WTC11 (cell line): ENCODE data around the gene GOSR2. TPM values are rescaled to one million over a fixed set of nuclear protein-coding genes. Genes with fewer than 3 reads are reported as not detected.

Experiments
- ATAC-seq: fragments of 200-7000 bp; cut with Tn5 transposase; 2 replicates; pipeline ENCODE4 v1.10.0; 2021; ENCODE audit warnings: mild to moderate bottlenecking, moderate library complexity
- CTCF ChIA-PET: fragments of 300-600 bp; sonication (Branson Sonifier 250); formaldehyde crosslinking; loops from one replicate; lab custom pipeline; 2021; ENCODE audit warnings: antibody characterized with exemption; lab: Charles Lee
- POLR2A ChIA-PET: fragments of 350-600 bp; sonication (Branson Sonifier 250); formaldehyde crosslinking; loops from one replicate; lab custom pipeline; 2021; ENCODE audit warnings: antibody characterized with exemption; lab: Charles Lee
- DNase-seq: peaks from one replicate; pipeline ENCODE4 v3.0.0; 2021; ENCODE audit warnings: low spot score
- H3K27ac Mint-ChIP-seq: 2 replicates; pipeline ENCODE4 v1.8.0; 2021; ENCODE audit warnings: mixed read lengths
- H3K27me3 Mint-ChIP-seq: 2 replicates; pipeline ENCODE4 v1.8.0; 2021; ENCODE audit warnings: low read depth, mild to moderate bottlenecking, moderate library complexity, mixed read lengths
- H3K36me3 Mint-ChIP-seq: 2 replicates; pipeline ENCODE4 v1.8.0; 2021; ENCODE audit warnings: mixed read lengths
- H3K4me1 Mint-ChIP-seq: 2 replicates; pipeline ENCODE4 v1.8.0; 2022; ENCODE audit warnings: mixed read lengths
- H3K4me3 Mint-ChIP-seq: 2 replicates; pipeline ENCODE4 v1.8.0; 2021; ENCODE audit warnings: mild to moderate bottlenecking, moderate library complexity, mixed read lengths
- H3K9me3 Mint-ChIP-seq: 2 replicates; pipeline ENCODE4 v1.8.0; 2021; ENCODE audit warnings: mixed read lengths
- ARID4B ChIP-seq: sonication (generic); formaldehyde crosslinking; IDR thresholded peaks from 2 replicates; pipeline ENCODE4 v1.8.0; 2023; ENCODE audit warnings: missing genetic modification reagents, mild to moderate bottlenecking, borderline replicate concordance
- CREM ChIP-seq: sonication (generic); formaldehyde crosslinking; IDR thresholded peaks from 2 replicates; pipeline ENCODE4 v1.8.1; 2022; ENCODE audit warnings: mild to moderate bottlenecking, missing genetic modification reagents, moderate library complexity
- FOXK1 ChIP-seq: sonication (generic); formaldehyde crosslinking; IDR thresholded peaks from 2 replicates; pipeline ENCODE4 v1.8.0; 2022; ENCODE audit warnings: mild to moderate bottlenecking, moderate library complexity, missing genetic modification reagents
- FOXP4 ChIP-seq: sonication (generic); formaldehyde crosslinking; IDR thresholded peaks from 2 replicates; pipeline ENCODE4 v1.8.0; 2022; ENCODE audit warnings: mild to moderate bottlenecking, missing genetic modification reagents
- MAX ChIP-seq: sonication (generic); formaldehyde crosslinking; IDR thresholded peaks from 2 replicates; pipeline ENCODE4 v1.8.0; 2022; ENCODE audit warnings: mild to moderate bottlenecking, missing genetic modification reagents
- SP1 ChIP-seq: sonication (generic); formaldehyde crosslinking; conservative IDR thresholded peaks from 2 replicates; pipeline ENCODE4 v1.8.1; 2022; ENCODE audit warnings: missing genetic modification reagents
- TP53 ChIP-seq: sonication (generic); formaldehyde crosslinking; IDR thresholded peaks from 2 replicates; pipeline ENCODE4 v1.8.1; 2023; ENCODE audit warnings: mild to moderate bottlenecking, missing genetic modification reagents
- ZBTB21 ChIP-seq: sonication (generic); formaldehyde crosslinking; IDR thresholded peaks from 2 replicates; pipeline ENCODE4 v1.8.1; 2023; ENCODE audit warnings: mild to moderate bottlenecking, missing genetic modification reagents, borderline replicate concordance
- ZNF121 ChIP-seq: sonication (generic); formaldehyde crosslinking; IDR thresholded peaks from 2 replicates; pipeline ENCODE4 v1.8.0; 2023; ENCODE audit warnings: missing genetic modification reagents
- ZNF219 ChIP-seq: sonication (generic); formaldehyde crosslinking; IDR thresholded peaks from 2 replicates; pipeline ENCODE4 v1.8.0; 2023; ENCODE audit warnings: missing genetic modification reagents, mild to moderate bottlenecking, borderline replicate concordance
- ZNF232 ChIP-seq: sonication (generic); formaldehyde crosslinking; IDR thresholded peaks from 2 replicates; pipeline ENCODE4 v1.8.0; 2022; ENCODE audit warnings: mild to moderate bottlenecking, missing genetic modification reagents
- ZNF423 ChIP-seq: fragments of 250-450 bp; sonication (Bioruptor Pico); IDR thresholded peaks from 2 replicates; pipeline ENCODE4 v2.1.2; 2022; ENCODE audit warnings: mild to moderate bottlenecking, moderate library complexity
- total RNA-seq: library from RNA; stranded (reverse); gene quantifications from 3 replicates; pipeline ENCODE4 v1.2.3, GENCODE V29; 2021
- TF ChIP-seq, protein P1 (sequence below): sonication (generic); formaldehyde crosslinking; IDR thresholded peaks from 2 replicates; pipeline ENCODE4 v1.8.1; 2022; ENCODE audit warnings: mild to moderate bottlenecking, moderate library complexity, missing genetic modification reagents
- TF ChIP-seq, protein P2 (sequence below): fragments of 250-450 bp; sonication (Bioruptor Pico); IDR thresholded peaks from 2 replicates; pipeline ENCODE4 v2.1.2; 2022; ENCODE audit warnings: mild to moderate bottlenecking, moderate library complexity
- TF ChIP-seq, protein P3 (sequence below): sonication (generic); formaldehyde crosslinking; IDR thresholded peaks from 2 replicates; pipeline ENCODE4 v1.8.1; 2023; ENCODE audit warnings: mild to moderate bottlenecking, moderate library complexity, missing genetic modification reagents

The GOSR2 gene
- total RNA-seq, 1 experiment from 2014 or later = 45.8 TPM

DNA sequence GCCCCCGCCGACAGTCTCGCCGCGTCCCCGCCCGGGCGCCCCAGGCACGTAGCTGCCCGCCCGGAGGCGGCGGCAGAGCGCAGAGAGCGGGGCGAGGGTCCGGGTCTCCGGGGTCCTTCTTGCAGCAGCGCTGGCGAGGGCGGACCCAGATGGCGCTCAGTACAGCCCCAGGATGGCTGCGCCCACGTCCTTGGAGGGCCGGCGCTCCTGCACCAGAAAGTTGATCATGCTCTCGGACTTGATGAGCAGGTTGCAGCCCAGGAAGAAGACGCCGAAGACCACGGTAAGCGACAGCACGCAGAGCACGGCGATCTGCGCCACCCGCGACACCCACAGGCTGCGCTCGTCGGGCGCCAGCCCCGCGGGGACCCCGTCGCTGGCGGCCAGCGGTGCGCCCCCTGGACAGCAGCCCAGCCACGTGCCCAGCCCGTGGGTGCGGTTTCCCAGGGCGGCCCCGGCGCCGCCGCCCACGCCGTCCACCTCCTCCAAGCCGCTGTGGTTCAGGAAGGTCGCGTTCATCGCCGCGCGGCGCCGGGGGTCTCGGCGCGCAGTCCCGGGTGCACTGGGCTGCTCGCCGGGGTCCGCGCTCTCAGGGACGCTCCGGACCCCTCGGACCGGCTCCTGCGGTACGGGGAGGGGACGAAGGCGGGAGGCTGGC is 55.7 kb downstream of the GOSR2 start (continued):
- TF ChIP-seq ARID4B (CRISPR knock-in tag) (no peak), TP53 (CRISPR knock-in tag) (no peak), ZBTB21 (CRISPR knock-in tag) (no peak), ZNF232 (CRISPR knock-in tag) (no peak), ZNF219 (CRISPR knock-in tag) (no peak), SP1 (CRISPR knock-in tag) (0 out of 2 replicates have a peak, but pooled peaks have one; percentile 33), MAX (CRISPR knock-in tag) (no peak; the same call in 1 of the 2 replicates)

DNA sequence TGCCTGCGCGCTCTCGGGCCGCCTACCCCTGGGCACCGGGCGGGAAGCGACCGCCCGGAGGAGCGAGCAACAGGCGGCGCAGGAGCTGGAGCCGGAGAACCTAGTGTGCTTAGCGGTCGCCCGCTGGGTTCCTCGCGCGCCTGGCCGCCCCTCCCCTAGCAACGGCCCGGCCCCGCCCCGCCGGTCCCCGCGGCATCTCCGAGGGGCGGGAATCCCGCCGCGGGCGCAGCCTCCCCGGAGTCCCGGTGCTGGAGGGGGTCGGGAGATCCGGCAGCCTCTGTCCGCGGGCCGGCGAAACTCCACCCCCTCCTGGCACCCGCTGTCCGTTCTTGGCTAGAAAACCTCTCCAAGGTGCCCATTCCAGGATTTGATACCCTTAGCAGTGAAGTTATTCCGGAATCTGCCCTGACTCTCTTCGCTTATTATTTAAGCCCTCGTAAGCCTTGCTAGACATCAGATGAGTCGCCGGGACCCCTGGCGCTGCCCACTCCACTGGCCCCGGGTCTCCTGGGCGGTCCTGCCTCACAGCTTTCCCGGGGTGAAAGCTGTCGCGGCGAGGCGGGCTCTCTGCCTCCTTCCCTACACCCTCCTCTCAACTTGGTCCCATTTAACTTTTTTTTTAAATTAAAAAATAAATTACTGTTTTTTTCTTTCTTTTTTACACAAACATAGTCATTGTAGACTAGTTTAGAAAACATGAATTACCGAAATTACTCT is 56.3 kb downstream of the GOSR2 start, which contains the start of gene RPRML:
Gene RPRML (minus strand): TSS at position 107 of the 717 bp plus-strand sequence. CDS start 246 bp downstream, outside the sequence.
- POLR2A ChIA-PET = no interaction called here
- Mint-ChIP-seq H3K9me3 (peaks cover 5% of the 10 kb centered on the region), H3K36me3 (peaks cover 5% of the 10 kb centered on the region), H3K27ac (no peak within 1 kb of the TSS), H3K4me1 (peaks cover 44% of the 10 kb centered on the region), H3K4me3 (peak within 1 kb of the TSS; percentile 92), H3K27me3 (peaks cover 31% of the 10 kb centered on the region)
- peak; percentile 59 for DNase-seq
- peak; percentile 2; the same call in 1 of the 2 replicates for ATAC-seq
- CTCF ChIA-PET = interaction anchor here (3.1 to 7.1 kb wide), 2 partner anchors 21 to 35 kb away, joined by 12 to 118 read pairs; no protein-coding TSS in a partner anchor
- TF ChIP-seq, protein P1, sequence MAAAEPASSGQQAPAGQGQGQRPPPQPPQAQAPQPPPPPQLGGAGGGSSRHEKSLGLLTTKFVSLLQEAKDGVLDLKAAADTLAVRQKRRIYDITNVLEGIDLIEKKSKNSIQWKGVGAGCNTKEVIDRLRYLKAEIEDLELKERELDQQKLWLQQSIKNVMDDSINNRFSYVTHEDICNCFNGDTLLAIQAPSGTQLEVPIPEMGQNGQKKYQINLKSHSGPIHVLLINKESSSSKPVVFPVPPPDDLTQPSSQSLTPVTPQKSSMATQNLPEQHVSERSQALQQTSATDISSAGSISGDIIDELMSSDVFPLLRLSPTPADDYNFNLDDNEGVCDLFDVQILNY = 0 out of 2 replicates have a peak, but pooled peaks have one; percentile 36
- 0 out of 2 replicates have a peak, but pooled peaks have one; percentile 19 for TF ChIP-seq CREM (CRISPR knock-in tag)
- TF ChIP-seq, protein P2, sequence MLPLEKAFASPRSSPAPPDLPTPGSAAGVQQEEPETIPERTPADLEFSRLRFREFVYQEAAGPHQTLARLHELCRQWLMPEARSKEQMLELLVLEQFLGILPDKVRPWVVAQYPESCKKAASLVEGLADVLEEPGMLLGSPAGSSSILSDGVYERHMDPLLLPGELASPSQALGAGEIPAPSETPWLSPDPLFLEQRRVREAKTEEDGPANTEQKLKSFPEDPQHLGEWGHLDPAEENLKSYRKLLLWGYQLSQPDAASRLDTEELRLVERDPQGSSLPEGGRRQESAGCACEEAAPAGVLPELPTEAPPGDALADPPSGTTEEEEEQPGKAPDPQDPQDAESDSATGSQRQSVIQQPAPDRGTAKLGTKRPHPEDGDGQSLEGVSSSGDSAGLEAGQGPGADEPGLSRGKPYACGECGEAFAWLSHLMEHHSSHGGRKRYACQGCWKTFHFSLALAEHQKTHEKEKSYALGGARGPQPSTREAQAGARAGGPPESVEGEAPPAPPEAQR (CRISPR knock-in tag) = no peak
- peak; percentile 70 for TF ChIP-seq ZNF423 (CRISPR knock-in tag)
- TF ChIP-seq FOXP4 = 0 out of 2 replicates have a peak, but pooled peaks have one; percentile 39
- no peak for TF ChIP-seq ZNF121 (CRISPR knock-in tag)
- TF ChIP-seq FOXK1 = no peak
- TF ChIP-seq, protein P3, sequence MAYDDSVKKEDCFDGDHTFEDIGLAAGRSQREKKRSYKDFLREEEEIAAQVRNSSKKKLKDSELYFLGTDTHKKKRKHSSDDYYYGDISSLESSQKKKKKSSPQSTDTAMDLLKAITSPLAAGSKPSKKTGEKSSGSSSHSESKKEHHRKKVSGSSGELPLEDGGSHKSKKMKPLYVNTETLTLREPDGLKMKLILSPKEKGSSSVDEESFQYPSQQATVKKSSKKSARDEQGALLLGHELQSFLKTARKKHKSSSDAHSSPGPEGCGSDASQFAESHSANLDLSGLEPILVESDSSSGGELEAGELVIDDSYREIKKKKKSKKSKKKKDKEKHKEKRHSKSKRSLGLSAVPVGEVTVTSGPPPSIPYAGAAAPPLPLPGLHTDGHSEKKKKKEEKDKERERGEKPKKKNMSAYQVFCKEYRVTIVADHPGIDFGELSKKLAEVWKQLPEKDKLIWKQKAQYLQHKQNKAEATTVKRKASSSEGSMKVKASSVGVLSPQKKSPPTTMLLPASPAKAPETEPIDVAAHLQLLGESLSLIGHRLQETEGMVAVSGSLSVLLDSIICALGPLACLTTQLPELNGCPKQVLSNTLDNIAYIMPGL (CRISPR knock-in tag) = 0 out of 2 replicates have a peak, but pooled peaks have one; percentile 1
